Activated CD4-positive, alpha-beta T cell treated with anti-CD3 and anti-CD28 coated beads for 4 hours (primary cell): Measurements from ENCODE around the gene DOK5.
"Not testable (repeated sequence)": the region's sequence is repeated elsewhere in the genome, so short reads cannot be mapped to it uniquely, and the experiment has no call there.

Experiments
- DNase-seq, 2 donors: peaks; one replicate each; pipeline ENCODE4 v3.0.0-alpha.2; 2020

The DOK5 gene

GRCh38 chr20:54473340-54473739, 2.1 kb upstream of the DOK5 start:
- DNase-seq = no peak

- no peak for DNase-seq
Measured at GRCh38 chr20:54474046-54474445, 1.3 kb upstream of the DOK5 start.

GRCh38 chr20:54474866-54475265, 527 bp upstream of the DOK5 start:
- no peak for DNase-seq

GRCh38 chr20:54476169-54477009, 996 bp downstream of the DOK5 start:
- no peak for DNase-seq

GRCh38 chr20:54477191-54477955, 2.0 kb downstream of the DOK5 start:
- DNase-seq = no peak

GRCh38 chr20:54479138-54479906, 3.9 kb downstream of the DOK5 start:
- DNase-seq = no peak

- DNase-seq = not testable (repeated sequence)
Measured at GRCh38 chr20:54479937-54480336, 4.5 kb downstream of the DOK5 start.

- DNase-seq = no peak
Measured at GRCh38 chr20:54481442-54481841, 6.0 kb downstream of the DOK5 start.

GRCh38 chr20:54485631-54486030, 10.2 kb downstream of the DOK5 start:
- DNase-seq = no peak

- DNase-seq = no peak
Measured at GRCh38 chr20:54486585-54486984, 11.2 kb downstream of the DOK5 start.

GRCh38 chr20:54488442-54488841, 13.0 kb downstream of the DOK5 start:
- no peak for DNase-seq

- DNase-seq = no peak
Measured at GRCh38 chr20:54491506-54491905, 16.1 kb downstream of the DOK5 start.

- DNase-seq = no peak
Measured at GRCh38 chr20:54494303-54495006, 19.1 kb downstream of the DOK5 start.

- DNase-seq = no peak
Measured at GRCh38 chr20:54497931-54498718, 22.7 kb downstream of the DOK5 start.

- no peak for DNase-seq
Measured at GRCh38 chr20:54499111-54499510, 23.7 kb downstream of the DOK5 start.

- no peak for DNase-seq
Measured at GRCh38 chr20:54502179-54502578, 26.8 kb downstream of the DOK5 start.

GRCh38 chr20:54506643-54507042, 31.2 kb downstream of the DOK5 start:
- no peak for DNase-seq

- DNase-seq = no peak
Measured at GRCh38 chr20:54510541-54511129, 35.2 kb downstream of the DOK5 start.

- no peak for DNase-seq
Measured at GRCh38 chr20:54512694-54513093, 37.3 kb downstream of the DOK5 start.

GRCh38 chr20:54514028-54514607, 38.7 kb downstream of the DOK5 start:
- DNase-seq = no peak
